ENCODE results near the gene LRRC46. TPM values are rescaled to one million over a fixed set of nuclear protein-coding genes. Genes with fewer than 3 reads are reported as not detected.

The LRRC46 gene, protein sequence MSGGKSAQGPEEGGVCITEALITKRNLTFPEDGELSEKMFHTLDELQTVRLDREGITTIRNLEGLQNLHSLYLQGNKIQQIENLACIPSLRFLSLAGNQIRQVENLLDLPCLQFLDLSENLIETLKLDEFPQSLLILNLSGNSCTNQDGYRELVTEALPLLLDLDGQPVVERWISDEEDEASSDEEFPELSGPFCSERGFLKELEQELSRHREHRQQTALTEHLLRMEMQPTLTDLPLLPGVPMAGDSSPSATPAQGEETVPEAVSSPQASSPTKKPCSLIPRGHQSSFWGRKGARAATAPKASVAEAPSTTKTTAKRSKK
- total RNA-seq, result 0.05 and 0.21 TPM in 2 replicates
- polyA plus RNA-seq (2012), result 1.2 TPM

- DNase-seq (ENCODE audit: low read depth), result peak; percentile 95
Observed at GRCh38 chr17:47831003-47831933, at the start of gene LRRC46, which contains the start of gene MRPL10. Gene LRRC46 (plus strand): TSS chr17:47831670. CDS start chr17:47831990, 320 bp downstream. Gene MRPL10 (minus strand): TSS chr17:47831541. CDS start chr17:47831511, 30 bp downstream.

DNA sequence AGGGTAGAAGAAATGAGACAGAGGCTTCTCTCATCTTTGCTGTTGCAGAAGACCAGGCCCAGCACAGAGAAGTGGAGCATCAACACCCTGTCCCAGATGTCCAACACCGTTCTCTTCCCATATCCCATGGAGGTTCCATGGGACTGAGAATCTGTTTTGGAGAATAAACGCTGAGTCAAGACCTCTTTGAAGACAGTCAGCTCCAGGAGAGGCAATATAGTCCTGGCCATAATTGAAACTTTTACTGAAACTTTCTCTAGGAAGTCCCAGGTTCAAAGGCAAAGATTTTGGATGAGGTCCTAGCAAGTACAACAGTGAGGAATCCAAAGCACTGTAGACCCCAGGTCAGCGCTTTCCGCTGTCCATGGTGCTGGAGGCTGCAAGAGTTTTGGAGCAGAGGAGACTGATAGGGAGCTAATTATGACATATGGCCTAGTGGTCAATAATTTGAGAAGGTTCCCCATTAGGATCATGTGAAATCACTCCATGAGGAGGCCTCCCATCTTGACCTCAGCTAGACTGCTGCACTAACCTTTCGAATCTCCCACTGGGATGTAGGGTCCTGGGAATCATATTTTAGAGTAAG, 45.8 kb upstream of the LRRC46 start:
- DNase-seq (ENCODE audit: low read depth), result peak; percentile 62

DNA sequence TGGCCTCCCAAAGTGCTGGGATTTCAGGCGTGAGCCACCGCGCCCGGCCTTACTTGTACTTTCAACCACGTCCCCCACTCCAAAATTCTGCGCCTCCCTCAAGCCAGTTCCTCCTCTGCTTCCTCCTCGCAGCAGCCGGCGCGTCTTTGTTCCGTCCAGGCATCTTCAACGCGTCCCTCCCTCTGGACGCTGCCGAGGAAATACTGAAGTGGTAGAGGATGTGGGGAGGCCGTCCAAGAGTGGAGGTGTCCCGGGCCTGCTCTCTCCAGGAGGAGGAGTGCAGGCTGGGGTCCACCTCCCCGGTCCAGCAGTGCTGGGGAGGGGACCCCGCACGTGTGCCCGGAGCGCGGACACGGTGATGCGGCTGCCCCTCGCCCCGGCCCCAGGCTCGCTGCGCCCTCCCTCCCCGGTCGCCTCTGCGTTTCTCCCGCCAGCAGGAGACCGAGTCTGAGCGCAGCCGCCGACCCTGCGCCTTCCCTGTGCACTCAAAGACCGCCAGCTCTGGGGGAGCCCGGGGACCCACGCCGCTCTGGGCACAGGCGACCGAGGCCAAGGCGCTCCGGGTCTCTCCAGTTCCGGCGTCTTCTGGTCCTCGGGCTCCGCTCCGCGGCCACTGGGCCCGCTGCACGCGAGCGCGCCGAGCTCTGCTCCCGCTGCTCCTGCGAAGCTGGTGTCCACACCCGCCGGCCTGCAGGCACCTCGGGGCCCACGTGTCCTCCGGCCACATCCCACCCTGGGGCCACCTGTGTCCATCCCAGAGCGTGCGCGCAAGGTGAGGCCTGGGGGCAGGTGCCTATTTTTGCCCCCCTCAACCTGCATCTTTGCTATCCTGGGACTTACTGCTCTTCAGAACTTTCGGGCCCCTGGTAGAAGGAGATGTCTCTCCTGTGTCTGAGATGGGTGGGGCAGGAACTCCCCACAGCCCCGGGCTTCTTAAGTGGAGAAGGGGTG, 41.6 kb upstream of the LRRC46 start:
- DNase-seq (ENCODE audit: low read depth), result peak; percentile 43

- no peak for DNase-seq (ENCODE audit: low read depth)
Observed at GRCh38 chr17:47791025-47791424, 40.4 kb upstream of the LRRC46 start.

DNA sequence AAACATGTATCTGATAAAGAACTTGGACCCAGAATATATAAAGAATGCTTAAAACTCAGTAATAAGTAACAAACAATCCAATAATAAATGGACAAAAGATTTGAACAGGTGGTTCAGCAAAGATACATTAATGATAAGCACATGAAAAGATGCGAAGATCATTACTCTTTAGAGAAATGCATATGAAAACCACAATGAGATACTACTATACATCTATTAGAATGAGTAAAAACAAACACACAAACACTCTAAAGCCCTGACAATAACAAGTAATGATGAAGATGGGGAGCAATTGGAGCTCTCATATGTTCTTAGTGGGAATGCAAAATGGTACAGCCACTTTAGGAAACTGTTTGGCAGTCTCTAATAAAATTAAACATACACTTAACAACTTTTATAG, 39.0 kb upstream of the LRRC46 start:
- no peak for DNase-seq (ENCODE audit: low read depth)

DNA sequence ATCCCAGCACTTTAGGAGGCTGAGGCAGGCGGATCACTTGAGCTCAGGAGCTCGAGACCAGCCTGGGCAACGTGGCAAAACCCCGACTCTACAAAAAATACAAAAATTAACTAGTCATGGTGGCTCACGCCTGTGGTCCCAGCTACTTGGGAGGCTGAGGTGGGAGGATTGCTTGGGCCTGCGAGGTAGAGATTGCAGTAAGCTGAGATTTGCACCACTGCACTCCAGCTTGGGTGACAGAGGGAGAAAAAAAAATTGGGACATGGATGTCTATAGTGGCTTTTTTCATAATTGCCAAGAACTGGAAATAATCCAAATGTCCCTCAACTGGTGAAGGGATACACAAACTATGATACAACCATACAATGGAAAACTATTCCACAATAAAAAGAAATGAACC, 38.5 kb upstream of the LRRC46 start:
- no peak for DNase-seq (ENCODE audit: low read depth)

GRCh38 chr17:47797797-47798196, 33.7 kb upstream of the LRRC46 start:
- no peak for DNase-seq (ENCODE audit: low read depth)

GRCh38 chr17:47800686-47801085, 30.8 kb upstream of the LRRC46 start:
- no peak for DNase-seq (ENCODE audit: low read depth)

DNA sequence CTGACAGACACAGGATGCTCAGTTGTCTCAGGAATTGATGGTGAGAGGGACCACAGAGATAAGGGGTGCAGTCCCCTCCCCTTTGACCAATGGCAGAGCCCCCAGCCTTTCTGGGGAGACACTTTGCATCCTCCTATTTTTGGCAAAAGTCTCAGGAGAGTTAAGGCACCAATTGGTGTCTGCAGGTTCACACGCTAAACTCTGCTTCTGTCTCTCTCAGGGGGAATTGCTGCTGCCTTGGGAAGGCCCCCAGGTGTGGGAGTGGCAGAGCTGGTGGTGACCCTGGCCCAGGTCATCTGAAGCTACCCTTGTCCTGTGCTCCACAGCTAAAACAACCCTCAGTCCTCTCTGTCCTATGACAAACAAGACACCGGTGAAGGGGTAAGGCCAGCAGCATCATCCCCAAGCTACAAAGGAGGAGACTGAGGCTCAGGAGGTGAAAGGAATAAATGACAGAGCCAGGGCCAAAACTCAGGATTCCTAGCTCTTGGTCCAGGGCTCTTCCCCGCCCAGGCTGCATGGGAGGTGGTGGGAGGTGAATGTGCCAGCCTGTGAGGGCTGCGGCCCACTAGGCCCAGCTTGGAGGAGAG, 30.2 kb upstream of the LRRC46 start:
- no peak for DNase-seq (ENCODE audit: low read depth)

- no peak for DNase-seq (ENCODE audit: low read depth)
Observed at GRCh38 chr17:47801906-47802305, 29.6 kb upstream of the LRRC46 start.

DNA sequence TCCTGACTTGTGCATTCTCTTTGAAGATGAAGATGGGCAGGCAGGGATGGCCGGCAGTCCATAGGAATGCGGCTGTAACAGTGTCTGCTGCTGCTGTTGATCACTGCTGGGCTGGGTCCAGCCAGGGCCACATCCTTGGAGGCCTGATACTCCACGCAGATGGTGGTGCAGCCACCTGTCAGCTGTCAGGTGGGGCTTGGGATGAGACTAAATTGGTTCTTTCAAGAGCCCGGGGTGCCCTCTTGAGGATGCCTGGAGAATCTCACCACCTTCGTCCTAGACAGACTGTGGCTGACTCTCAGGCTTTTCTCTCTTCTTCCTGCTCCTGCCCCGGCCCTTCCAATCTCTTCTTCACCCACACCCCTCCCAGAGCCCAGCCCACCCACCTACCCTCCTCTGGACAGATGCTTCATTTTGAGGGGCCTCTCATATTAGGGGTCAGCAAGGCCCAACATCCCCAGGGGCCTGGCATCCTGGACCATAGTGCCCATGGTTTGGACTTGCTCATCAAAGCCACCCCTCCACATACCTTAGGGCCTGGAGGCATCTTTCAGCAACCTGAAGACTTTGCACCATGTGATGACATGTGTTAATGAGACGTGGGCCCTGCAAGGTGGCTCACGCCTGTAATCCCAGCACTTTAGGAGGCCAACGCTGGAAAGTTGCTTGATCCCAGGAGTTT, 29.0 kb upstream of the LRRC46 start:
- DNase-seq (ENCODE audit: low read depth), result peak; percentile 84

DNA sequence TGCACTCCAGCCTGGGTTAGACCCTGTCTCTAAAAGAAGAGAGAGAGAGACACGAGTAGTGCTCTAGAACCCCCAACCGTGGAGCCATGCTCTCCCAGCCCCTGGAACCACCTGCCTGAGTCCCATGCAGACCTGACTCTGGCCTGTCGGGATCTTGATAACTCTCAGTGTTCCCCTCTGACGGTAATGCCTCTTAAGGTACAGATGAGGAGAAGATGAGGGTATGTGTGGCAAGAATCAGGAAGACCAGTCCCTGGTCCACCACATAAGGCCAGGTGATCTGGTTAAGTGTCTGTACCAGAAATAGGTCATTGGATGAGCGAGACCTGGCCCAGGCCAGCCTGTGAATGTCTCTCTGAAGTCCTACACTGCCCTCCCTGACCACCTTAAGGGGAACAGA, 28.3 kb upstream of the LRRC46 start:
- DNase-seq (ENCODE audit: low read depth), result no peak

- no peak for DNase-seq (ENCODE audit: low read depth)
Observed at GRCh38 chr17:47803751-47804150, 27.7 kb upstream of the LRRC46 start.

GRCh38 chr17:47804461-47804860, 27.0 kb upstream of the LRRC46 start:
- DNase-seq (ENCODE audit: low read depth), result no peak

GRCh38 chr17:47806026-47806912, 25.2 kb upstream of the LRRC46 start:
- peak; percentile 81 for DNase-seq (ENCODE audit: low read depth)

GRCh38 chr17:47806913-47807255, 24.6 kb upstream of the LRRC46 start:
- no peak for DNase-seq (ENCODE audit: low read depth)

GRCh38 chr17:47807421-47807820, 24.0 kb upstream of the LRRC46 start:
- no peak for DNase-seq (ENCODE audit: low read depth)

GRCh38 chr17:47808036-47808829, 23.2 kb upstream of the LRRC46 start:
- DNase-seq (ENCODE audit: low read depth), result no peak
